ENCODE measurements around the gene MAPK12.

GRCh38 chr22:50267591-50268390 is 6.3 kb upstream of the MAPK12 start:
- TF ChIP-seq CTCF (IDR thresholded peaks at IDR 0.05; ENCODE audit: poor library complexity, severe bottlenecking) (no peak), RAD21 (conservative IDR thresholded peaks at IDR 0.05) (no peak), EZH2 (IDR thresholded peaks at IDR 0.05; ENCODE audit: borderline replicate concordance, insufficient read depth, low read length, poor library complexity, severe bottlenecking) (no peak), POLR2AphosphoS5 (IDR thresholded peaks at IDR 0.05) (no peak), REST (IDR thresholded peaks at IDR 0.05; ENCODE audit: borderline replicate concordance) (no peak), TAF1 (IDR thresholded peaks at IDR 0.05; ENCODE audit: low read depth) (no peak), SMC3 (conservative IDR thresholded peaks at IDR 0.05; ENCODE audit: poor library complexity) (no peak), EP300 (conservative IDR thresholded peaks at IDR 0.05; ENCODE audit: poor library complexity, severe bottlenecking) (no peak), MXI1 (conservative IDR thresholded peaks at IDR 0.05; ENCODE audit: poor library complexity, severe bottlenecking) (no peak)
